Stimulated activated CD8-positive, alpha-beta memory T cell treated with anti-CD3 and anti-CD28 coated beads, Interleukin-12 subunit alpha, Interleukin-12 subunit beta, amount 100 ng/mL, for 1 hour (primary cell): Measurements from ENCODE around the gene MRAP.
"Not testable (repeated sequence)": the region's sequence is repeated elsewhere in the genome, so short reads cannot be mapped to it uniquely, and the experiment has no call there.

Experiments used
- DNase-seq: peaks from one replicate; pipeline ENCODE4 v3.0.0-alpha.2; 2020; ENCODE audit warnings: low read depth

The MRAP gene

GRCh38 chr21:32300117-32300681, 1.5 kb downstream of the MRAP start:
- no peak for DNase-seq

DNA sequence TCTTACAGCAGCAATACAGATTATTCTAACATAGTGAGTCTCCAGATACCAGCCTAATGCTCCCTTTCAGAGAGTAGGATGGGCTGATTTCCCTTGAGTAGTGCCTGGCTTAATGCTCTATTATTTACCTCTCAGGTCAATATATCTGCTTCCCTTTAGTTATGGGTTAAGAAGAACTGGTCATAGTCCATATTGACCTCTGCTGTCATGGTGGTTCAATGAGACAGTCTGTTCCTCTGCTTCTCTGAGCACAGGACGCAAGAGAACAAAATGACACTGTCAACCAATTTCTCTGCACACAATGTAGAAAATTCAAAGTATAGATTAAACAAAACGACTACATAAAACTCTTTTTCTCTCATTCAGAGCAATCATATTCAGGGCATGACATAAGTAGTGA, 2.9 kb downstream of the MRAP start:
- DNase-seq = no peak

DNA sequence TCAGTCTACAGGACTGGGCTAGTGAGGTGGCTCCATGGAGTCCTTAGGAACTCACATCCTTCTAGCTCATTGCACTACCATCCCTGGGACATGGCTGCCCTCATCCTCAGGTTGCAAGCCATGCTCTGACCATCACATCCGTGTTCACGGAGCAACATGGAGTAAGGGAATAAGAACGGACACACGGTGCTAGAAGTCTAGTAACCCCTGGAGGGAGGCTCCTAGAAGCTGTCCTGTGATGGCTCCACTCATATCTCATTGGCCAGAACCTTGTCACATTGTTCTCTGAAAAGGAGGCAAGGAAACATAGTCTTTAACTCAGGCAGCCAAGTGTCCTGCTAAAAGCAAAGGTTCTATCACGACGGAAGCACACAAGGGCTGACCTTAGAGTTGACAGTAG, 3.9 kb downstream of the MRAP start:
- DNase-seq = no peak

DNA sequence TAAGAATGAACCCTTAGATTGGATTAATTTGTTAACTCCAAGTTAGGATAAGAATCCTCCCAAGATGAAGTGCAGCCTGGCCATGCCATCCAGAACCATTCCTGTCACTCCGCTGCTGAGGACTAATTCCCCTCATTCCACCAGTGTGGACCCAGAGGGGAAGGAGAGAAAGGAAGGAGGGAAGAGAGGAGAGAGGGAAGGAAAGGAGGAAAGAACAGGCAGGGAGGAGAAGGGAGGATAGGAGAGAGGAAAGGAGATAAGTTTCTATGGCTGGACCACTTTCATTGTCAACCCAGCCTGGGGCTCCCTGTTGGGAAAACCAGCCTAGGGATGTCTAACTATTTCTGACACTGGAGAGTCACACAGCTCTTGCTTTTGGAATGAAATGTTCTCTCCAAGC, 4.7 kb downstream of the MRAP start:
- no peak for DNase-seq

DNA sequence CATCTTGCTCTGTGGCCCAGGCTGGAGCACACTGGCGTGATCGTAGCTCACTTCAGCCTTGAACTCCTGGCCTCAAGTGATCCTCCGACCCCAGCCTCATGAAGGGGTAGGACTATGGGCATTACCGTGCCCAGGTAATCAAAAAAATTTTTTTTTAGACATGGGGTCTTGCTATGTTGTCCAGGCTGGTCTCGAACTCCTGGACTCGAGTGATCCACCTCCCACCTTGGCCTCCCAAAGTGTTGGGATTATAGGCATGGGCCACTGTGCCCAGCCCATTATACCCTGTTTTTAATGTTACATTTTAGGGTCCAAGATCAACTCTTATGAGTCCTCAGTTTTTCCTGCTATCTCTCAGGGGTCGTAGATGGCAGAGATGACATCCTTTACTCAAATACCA, 6.3 kb downstream of the MRAP start:
- no peak for DNase-seq

GRCh38 chr21:32306021-32306780, 7.5 kb downstream of the MRAP start:
- DNase-seq = no peak

DNA sequence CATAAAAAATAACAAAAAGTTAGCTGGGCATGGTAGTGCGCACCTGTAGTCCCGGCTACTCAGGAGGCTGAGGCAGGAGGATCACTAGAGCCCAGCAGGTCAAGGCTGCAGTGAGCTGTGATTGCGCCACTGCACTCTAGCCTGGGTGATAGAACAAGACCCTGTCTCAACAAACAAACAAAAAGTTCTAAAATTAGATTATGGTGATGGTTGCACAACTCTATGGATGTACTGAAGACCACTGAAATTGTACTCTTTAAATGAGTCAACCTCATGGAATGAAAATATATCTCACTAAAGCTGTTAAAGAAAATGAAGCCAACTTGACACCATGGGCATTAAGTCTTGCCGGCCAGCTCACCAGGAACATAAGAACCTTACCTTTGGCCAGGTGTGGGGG, 9.1 kb downstream of the MRAP start:
- no peak for DNase-seq

DNA sequence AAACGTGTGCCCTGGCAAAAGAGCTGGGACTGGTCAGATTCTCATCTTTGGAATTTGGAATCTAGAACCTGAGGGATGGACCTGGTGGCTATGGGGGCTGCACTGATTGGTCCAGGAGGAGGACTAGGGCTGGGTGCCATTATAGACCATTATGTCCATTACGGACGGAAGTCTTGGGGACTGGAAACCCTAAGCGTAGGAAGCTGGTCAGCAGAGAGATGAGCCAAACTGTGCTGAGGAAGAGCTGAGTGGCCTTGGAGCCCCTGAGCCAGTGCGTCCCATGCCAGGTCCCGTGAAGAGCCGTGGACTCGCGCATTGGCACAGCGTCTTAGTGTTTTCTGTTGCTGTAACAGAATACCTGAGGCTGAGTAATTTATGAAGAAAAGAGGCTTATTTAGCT, 10.0 kb downstream of the MRAP start:
- DNase-seq = no peak

GRCh38 chr21:32309906-32310460, 11.3 kb downstream of the MRAP start:
- DNase-seq = no peak

DNA sequence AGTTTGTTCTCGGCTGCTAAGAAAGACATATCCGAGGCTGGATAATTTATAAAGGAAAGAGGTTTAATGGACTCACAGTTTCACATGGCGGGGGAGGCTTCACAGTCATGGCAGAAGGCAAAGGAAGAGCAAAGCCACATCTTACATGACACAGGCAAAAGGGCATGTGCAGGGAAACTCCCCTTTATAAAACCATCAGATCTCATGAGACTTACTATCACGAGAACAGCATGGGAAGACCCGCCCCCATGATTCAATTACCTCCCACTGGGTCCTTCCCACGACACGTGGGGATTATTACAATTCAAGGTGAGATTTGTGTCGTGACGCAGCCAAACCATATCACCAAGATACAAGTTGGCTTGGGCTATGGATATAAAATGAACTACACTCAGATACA, 12.3 kb downstream of the MRAP start:
- not testable (repeated sequence) for DNase-seq

DNA sequence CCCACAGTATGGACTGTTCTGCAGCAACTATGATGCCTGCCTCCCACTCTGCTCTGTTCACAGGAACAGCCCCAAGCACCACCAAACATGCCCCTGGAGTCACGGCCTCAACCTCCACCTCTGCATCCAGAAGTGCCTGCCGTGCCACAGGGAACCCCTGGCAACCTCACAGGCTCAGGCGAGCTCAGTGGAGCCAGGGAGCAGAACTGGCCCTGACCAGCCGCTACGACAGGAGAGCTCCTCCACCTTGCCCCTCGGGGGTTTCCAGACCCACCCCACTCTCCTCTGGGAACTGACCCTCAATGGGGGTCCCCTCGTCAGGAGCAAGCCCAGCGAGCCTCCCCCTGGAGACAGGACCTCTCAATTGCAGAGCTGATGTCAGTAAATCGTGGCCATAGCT, 13.0 kb downstream of the MRAP start:
- no peak for DNase-seq

DNA sequence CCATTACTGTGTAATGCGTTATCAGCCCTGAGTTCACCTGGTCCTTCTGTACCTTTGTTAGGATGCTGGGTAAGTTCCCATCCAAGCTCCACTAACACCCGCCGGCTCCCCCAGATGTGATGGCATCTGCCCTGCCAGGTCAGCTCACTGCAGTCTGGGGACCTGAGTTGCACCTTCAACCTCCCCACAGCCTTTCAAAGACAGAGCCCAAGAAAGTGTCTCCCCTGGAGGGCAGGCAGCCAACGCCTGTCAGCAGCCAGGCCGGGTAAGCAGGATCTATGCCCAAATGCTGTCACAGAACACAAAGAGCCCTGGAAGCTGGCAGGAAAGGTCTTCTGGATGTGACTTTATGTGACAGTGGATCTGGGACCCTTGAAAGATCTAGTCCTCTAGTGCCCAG, 13.7 kb downstream of the MRAP start:
- DNase-seq = no peak

DNA sequence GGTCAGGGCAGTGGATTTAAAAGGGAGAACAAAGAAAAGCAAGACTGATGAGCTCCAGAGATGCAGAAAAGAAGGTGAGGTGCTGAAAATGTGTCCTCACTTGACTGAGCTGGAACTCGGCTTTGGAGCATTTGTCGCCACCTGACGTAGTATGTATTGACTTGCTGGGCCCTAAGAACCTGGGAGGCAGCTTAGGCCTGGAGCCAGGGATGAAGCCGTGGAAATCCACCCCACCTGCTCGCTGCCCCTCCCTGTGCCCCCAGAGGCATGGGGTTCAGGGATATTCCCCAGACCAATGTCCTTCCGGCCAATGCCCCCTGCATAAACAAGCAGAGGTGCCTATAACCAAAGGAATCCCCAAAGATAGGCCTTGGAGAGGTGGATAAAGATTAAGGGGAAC, 14.3 kb downstream of the MRAP start:
- no peak for DNase-seq

GRCh38 chr21:32314806-32315205, 16.2 kb downstream of the MRAP start:
- DNase-seq = no peak

GRCh38 chr21:32315511-32316281, 17.0 kb downstream of the MRAP start:
- DNase-seq = no peak

- no peak for DNase-seq
Observed at GRCh38 chr21:32316361-32317215, 17.9 kb downstream of the MRAP start.

- no peak for DNase-seq
Observed at GRCh38 chr21:32317726-32318125, 19.1 kb downstream of the MRAP start.

DNA sequence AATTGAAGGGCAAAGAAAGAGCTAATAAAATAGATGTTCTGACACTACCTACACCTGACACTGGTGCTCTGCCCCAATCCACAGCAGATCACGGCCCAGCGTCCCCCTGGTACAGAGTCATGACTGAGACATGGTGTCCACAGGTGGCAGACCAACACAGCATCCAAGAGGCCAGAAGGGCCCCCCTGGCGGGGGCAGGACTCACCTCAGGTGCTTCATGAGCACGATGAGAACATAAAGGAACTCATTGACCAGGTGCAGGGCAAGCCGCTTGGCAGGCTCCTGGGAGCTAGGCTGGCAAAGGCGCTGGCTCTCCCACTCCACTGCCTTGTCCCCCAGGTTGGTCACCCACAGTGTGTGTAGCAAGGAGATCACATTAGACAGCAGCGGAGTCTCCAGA, 20.4 kb downstream of the MRAP start:
- no peak for DNase-seq

GRCh38 chr21:32320059-32320458, 21.4 kb downstream of the MRAP start:
- DNase-seq = no peak

- no peak for DNase-seq
Observed at GRCh38 chr21:32320726-32321125, 22.1 kb downstream of the MRAP start.

DNA sequence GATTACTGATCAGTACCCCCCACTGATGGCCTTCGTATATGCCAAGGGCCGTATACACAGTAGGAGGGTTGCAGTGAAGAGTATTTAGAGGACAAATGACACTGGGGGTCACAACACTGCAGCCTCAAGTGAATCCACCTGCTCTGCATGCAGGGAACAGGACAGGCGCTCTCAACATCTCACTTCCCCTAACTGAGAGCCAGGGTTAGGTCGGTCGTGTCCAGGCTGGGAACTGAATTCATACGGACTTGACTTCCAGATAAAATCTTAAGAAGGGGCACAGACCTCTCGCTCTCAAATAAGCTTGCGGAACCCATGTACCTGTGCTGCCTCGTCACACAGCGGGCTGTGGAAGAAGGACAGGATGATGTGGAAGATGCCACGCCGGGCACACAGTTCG, 22.8 kb downstream of the MRAP start:
- no peak for DNase-seq

DNA sequence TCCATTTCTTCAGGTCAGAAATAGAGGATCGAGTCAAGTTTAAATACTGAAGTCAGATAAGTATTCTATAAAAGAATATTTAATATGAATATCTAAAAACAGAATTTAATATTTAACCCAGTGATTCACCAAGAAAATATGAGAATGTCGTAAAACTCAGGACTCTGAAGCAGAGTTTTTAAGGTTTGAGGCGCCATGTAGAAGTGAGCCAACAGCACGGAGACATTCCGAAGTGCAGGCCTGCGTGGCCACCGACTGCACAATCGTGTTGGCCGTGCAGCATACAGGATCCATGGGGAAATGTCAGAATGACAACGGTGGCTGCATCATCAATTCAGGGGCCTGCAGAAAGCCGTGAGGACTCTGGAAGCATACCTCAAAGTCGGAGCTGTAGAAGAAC, 23.4 kb downstream of the MRAP start:
- DNase-seq = no peak
